ENCODE measurements around the gene CEACAM16. TPM values are rescaled to one million over a fixed set of nuclear protein-coding genes. Genes with fewer than 3 reads are reported as not detected.

Gene CEACAM16
- total and polyA plus RNA-seq, 8 donors = 0.16 to 1.0 (median 0.37) TPM; not detected in 3

- ATAC-seq (peak in 2 of 4 donors; percentile 44 to 55), FAIRE-seq (no peak), DNase-seq (peak in 5 of 6 donors; percentile 56 to 89 (median 72))
- H3K36me3 ChIP-seq = peaks cover 0 to 8% (median 0%) of the 10 kb centered on the region in 3 donors
- H3K27ac ChIP-seq = peak overlapping the region in 3 of 4 donors; percentile 30 to 60 (median 51)
- peak overlapping the region in 3 of 4 donors; percentile 21 to 33 (median 28) for H3K4me3 ChIP-seq
- TF ChIP-seq CTCF (IDR thresholded peaks at IDR 0.05) = no peak
- peaks cover 14 to 17% (median 15%) of the 10 kb centered on the region in 3 donors for H3K4me1 ChIP-seq
- 60 to 73% methylated on average over 65 to 68 of the region's 68 CpGs for WGBS, 2 donors
- no peaks in the 10 kb centered on the region for H3K9me3 ChIP-seq
- intact Hi-C loops (cut with DNase I) = no loop called here
- H3K27me3 ChIP-seq = no peaks in the 10 kb centered on the region
Observed at GRCh38 chr19:44757735-44758505, 59.0 kb downstream of the CEACAM16 start.

DNA sequence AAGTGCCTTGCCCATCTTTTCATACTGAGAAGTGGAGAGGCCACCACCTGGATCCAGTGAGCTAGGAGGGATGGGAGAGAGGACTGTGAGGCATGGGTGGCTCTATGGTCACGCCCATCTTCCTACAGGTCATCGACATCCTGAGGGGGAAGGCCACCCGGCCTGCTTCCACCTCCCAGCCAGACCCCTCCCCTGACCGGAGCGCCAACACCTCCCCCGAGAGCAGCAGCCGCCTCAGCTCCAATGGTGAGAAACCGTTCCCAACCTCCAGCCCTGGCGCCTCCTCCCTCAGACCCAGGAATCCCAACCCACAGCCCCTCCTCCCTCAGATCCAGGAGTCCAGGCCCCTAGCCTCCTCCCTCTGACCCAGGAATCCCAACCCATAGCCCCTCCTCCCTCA lies 59.6 kb downstream of the CEACAM16 start:
- FAIRE-seq (no peak), DNase-seq (peak in 3 of 6 donors; percentile 49 to 82 (median 65)), ATAC-seq (no peak)
- WGBS, 2 donors = 54 to 79% methylated on average over 5 to 9 of the region's 9 CpGs
- H3K27ac ChIP-seq = peak overlapping the region in 1 of 4 donors; percentile 30
- peak overlapping the region in 2 of 4 donors; percentile 28 to 33 for H3K4me3 ChIP-seq
- H3K9me3 ChIP-seq = no peaks in the 10 kb centered on the region
- peaks cover 14 to 16% (median 15%) of the 10 kb centered on the region in 3 donors for H3K4me1 ChIP-seq
- no peak for TF ChIP-seq CTCF (IDR thresholded peaks at IDR 0.05)
- intact Hi-C loops (cut with DNase I) = no loop called here
- H3K27me3 ChIP-seq = no peaks in the 10 kb centered on the region
- peaks cover 0 to 8% (median 0%) of the 10 kb centered on the region in 3 donors for H3K36me3 ChIP-seq

- Histone ChIP-seq H3K9me3 (no peaks in the 10 kb centered on the region), H3K36me3 (peaks cover 0 to 8% (median 0%) of the 10 kb centered on the region in 3 donors), H3K4me1 (peaks cover 14 to 16% (median 15%) of the 10 kb centered on the region in 3 donors), H3K4me3 (no peak overlapping the region), H3K27me3 (no peaks in the 10 kb centered on the region), H3K27ac (no peak overlapping the region)
- DNase-seq (no peak), FAIRE-seq (no peak), ATAC-seq (no peak)
- intact Hi-C loops (cut with DNase I) = no loop called here
- WGBS, 2 donors = 79 to 80% methylated on average over 10 of the region's 10 CpGs
- TF ChIP-seq CTCF (IDR thresholded peaks at IDR 0.05) = no peak
Observed at GRCh38 chr19:44759083-44759804, 60.3 kb downstream of the CEACAM16 start.

Small RNA genes within 50 kb of the gene (microRNA-seq; reads per million reads assigned to microRNA genes)
- 0 reads per million in 2 donors for gene MIR4531
- gene MIR8085 = 0 to 0.29 reads per million in 2 donors

Other genes starting within 250 kb of the CEACAM16 start
- gene ZNF180, start 198.6 kb upstream of the CEACAM16 start, total RNA-seq = 1 to 10 TPM; 2.6 to 5.8 (median 3.6) TPM
- 1 to 10 TPM; 2.9 to 4.3 TPM for gene ZNF180, start 198.6 kb upstream of the CEACAM16 start, polyA plus RNA-seq
- gene CEACAM20, start 169.5 kb upstream of the CEACAM16 start, total RNA-seq = not detected
- gene CEACAM20, start 169.5 kb upstream of the CEACAM16 start, polyA plus RNA-seq = not detected
- 1 to 10 TPM in 4 of 6 donors, under 1 TPM in 2; 0.43 to 1.3 (median 1.3) TPM for gene IGSF23, start 85.6 kb upstream of the CEACAM16 start, total RNA-seq
- 1 to 10 TPM; 1.1 TPM for gene IGSF23, start 85.6 kb upstream of the CEACAM16 start, polyA plus RNA-seq
- 10 to 100 TPM in 5 of 6 donors, 1 to 10 TPM in 1; 9.3 to 19.8 (median 14.8) TPM for gene PVR, start 55.2 kb upstream of the CEACAM16 start, total RNA-seq
- 10 to 100 TPM; 25.2 to 28.8 TPM for gene PVR, start 55.2 kb upstream of the CEACAM16 start, polyA plus RNA-seq
- gene CEACAM19, start 27.7 kb upstream of the CEACAM16 start, total RNA-seq = 1 to 10 TPM; 2.4 to 6.4 (median 4.0) TPM
- gene CEACAM19, start 27.7 kb upstream of the CEACAM16 start, polyA plus RNA-seq = 10 to 100 TPM; 20.6 to 27.7 TPM
- 10 to 100 TPM; 13.9 to 50.3 (median 30.0) TPM for gene BCL3, start 49.6 kb downstream of the CEACAM16 start, total RNA-seq
- gene BCL3, start 49.6 kb downstream of the CEACAM16 start, polyA plus RNA-seq = 100 to 1,000 TPM in 1 of 2 donors, 10 to 100 TPM in 1; 79.9 to 113 TPM
- 10 to 100 TPM; 10.1 to 14.8 (median 12.1) TPM for gene CBLC, start 78.7 kb downstream of the CEACAM16 start, total RNA-seq
- 10 to 100 TPM; 16.5 to 29.7 TPM for gene CBLC, start 78.7 kb downstream of the CEACAM16 start, polyA plus RNA-seq
- 10 to 100 TPM; 28.8 to 74.5 (median 40.5) TPM for gene BCAM, start 110.0 kb downstream of the CEACAM16 start, total RNA-seq
- gene BCAM, start 110.0 kb downstream of the CEACAM16 start, polyA plus RNA-seq = 100 to 1,000 TPM in 1 of 2 donors, 10 to 100 TPM in 1; 99.5 to 140 TPM
- gene NECTIN2, start 147.1 kb downstream of the CEACAM16 start, total RNA-seq = 100 to 1,000 TPM in 1 of 6 donors, 10 to 100 TPM in 5; 26.7 to 101 (median 40.2) TPM
- gene NECTIN2, start 147.1 kb downstream of the CEACAM16 start, polyA plus RNA-seq = 100 to 1,000 TPM in 1 of 2 donors, 10 to 100 TPM in 1; 93.6 to 101 TPM
- 10 to 100 TPM; 12.8 to 28.8 (median 17.4) TPM for gene TOMM40, start 192.1 kb downstream of the CEACAM16 start, total RNA-seq
- gene TOMM40, start 192.1 kb downstream of the CEACAM16 start, polyA plus RNA-seq = 10 to 100 TPM; 17.4 to 18.3 TPM
- gene APOE, start 206.6 kb downstream of the CEACAM16 start, total RNA-seq = 100 to 1,000 TPM in 1 of 6 donors, 10 to 100 TPM in 3, 1 to 10 TPM in 2; 3.1 to 379 (median 16.5) TPM
- 10 to 100 TPM; 14.8 to 45.1 TPM for gene APOE, start 206.6 kb downstream of the CEACAM16 start, polyA plus RNA-seq
- gene APOC1, start 215.5 kb downstream of the CEACAM16 start, total RNA-seq = 100 to 1,000 TPM in 1 of 6 donors, 10 to 100 TPM in 1, 1 to 10 TPM in 4; 1.1 to 213 (median 5.7) TPM
- gene APOC1, start 215.5 kb downstream of the CEACAM16 start, polyA plus RNA-seq = 1 to 10 TPM; 5.0 to 7.6 TPM
- gene APOC4, start 243.1 kb downstream of the CEACAM16 start, total RNA-seq = under 1 TPM in 1 of 6 donors, not detected in 5; 0.47 TPM
- not detected for gene APOC4, start 243.1 kb downstream of the CEACAM16 start, polyA plus RNA-seq
- gene APOC2, start 246.9 kb downstream of the CEACAM16 start, total RNA-seq = 10 to 100 TPM in 1 of 6 donors, 1 to 10 TPM in 1, under 1 TPM in 2, not detected in 2; 0.49 to 22.1 (median 3.8) TPM
- gene APOC2, start 246.9 kb downstream of the CEACAM16 start, polyA plus RNA-seq = 1 to 10 TPM in 1 of 2 donors, under 1 TPM in 1; 0.54 to 2.2 TPM